ENCODE results near the gene OCSTAMP. TPM values are rescaled to one million over a fixed set of nuclear protein-coding genes. Genes with fewer than 3 reads are reported as not detected.

Gene OCSTAMP
- total RNA-seq, 1 donor from 2014 or later = not detected

- FAIRE-seq (no peak), DNase-seq (ENCODE audit: low read depth) (no peak)
- no peaks in the 10 kb centered on the region for H4K20me1 ChIP-seq (ENCODE audit: insufficient read depth, low read length)
- no peaks in the 10 kb centered on the region for H3K27me3 ChIP-seq (ENCODE audit: insufficient read depth, low read length)
- H3K4me3 ChIP-seq (ENCODE audit: insufficient read depth, low read depth, low read length) = no peak overlapping the region
- H3K79me2 ChIP-seq (ENCODE audit: insufficient read depth, low read length) = no peaks in the 10 kb centered on the region
- H3K27ac Mint-ChIP-seq (ENCODE audit: unreplicated experiment) = no peak overlapping the region
- H3K4me1 Mint-ChIP-seq (ENCODE audit: low read depth, unreplicated experiment) = no peaks in the 10 kb centered on the region
- H3K4me1 ChIP-seq (ENCODE audit: insufficient read depth, low read length) = peaks cover 4% of the 10 kb centered on the region
- peaks cover 5% of the 10 kb centered on the region for H3K27me3 Mint-ChIP-seq (ENCODE audit: low read depth, unreplicated experiment)
- no peaks in the 10 kb centered on the region for H3K9me3 ChIP-seq (ENCODE audit: insufficient read depth, low read depth, low read length)
- no peaks in the 10 kb centered on the region for H3K36me3 Mint-ChIP-seq (ENCODE audit: low read depth, unreplicated experiment)
- no peak for TF ChIP-seq CTCF (IDR thresholded peaks at IDR 0.05; ENCODE audit: insufficient read depth, low read depth, low read length)
- TF ChIP-seq EZH2 (IDR thresholded peaks at IDR 0.05; ENCODE audit: insufficient read depth, low read length) = no peak
- H3K27ac ChIP-seq (ENCODE audit: low read depth, low read length) = no peak overlapping the region
- H3K4me3 Mint-ChIP-seq (ENCODE audit: unreplicated experiment) = no peak overlapping the region
- H2AFZ ChIP-seq (ENCODE audit: low read depth, low read length) = no peak overlapping the region
- H3K9ac ChIP-seq (ENCODE audit: low read length) = no peak overlapping the region
- H3K36me3 ChIP-seq (ENCODE audit: insufficient read depth, low read length) = no peaks in the 10 kb centered on the region
- no peaks in the 10 kb centered on the region for H3K9me3 Mint-ChIP-seq (ENCODE audit: unreplicated experiment)
- no peak overlapping the region for H3K4me2 ChIP-seq (ENCODE audit: low read length)
Observed at GRCh38 chr20:46575394-46575793, 24.9 kb upstream of the OCSTAMP start.

DNA sequence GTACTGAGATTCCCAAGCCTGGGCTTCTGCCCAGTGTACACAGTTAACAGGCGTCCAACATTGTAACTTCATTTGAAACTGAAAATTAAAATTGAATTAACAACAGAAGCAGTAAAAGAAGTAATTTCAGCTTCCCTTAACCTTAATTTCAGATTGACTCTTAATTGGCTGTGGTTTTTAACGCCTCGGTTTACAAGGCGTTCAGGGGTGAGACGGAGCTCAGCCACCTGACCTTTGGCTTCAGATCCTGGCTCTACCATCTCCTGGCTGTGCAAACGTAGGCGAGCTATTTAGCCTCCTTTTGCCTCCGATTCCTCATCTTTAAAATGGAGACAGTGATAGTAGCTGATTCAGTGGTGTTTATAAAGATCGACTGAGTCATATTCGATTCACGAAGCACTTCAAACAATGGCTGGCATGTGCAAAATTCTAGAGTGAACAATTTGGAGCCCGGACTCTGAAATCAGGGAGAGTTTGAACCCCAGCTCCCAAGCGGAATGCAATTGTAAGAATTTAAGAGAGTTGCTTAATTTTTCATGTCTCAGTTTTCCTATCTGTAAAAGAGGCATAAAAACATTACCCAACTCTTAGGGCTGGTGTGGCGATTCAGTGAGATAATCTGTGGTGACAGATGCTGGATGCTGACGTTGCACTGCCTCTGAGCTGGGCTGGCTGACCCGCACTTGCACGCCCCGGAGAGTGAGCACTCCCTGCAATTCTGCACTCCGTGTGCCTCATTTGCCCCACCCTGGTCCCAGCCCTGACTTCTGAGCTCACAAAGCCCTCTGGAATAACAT lies 23.5 kb upstream of the OCSTAMP start:
- H3K27ac Mint-ChIP-seq (ENCODE audit: unreplicated experiment) = no peak overlapping the region
- Histone ChIP-seq H2AFZ (ENCODE audit: low read depth, low read length) (no peak overlapping the region), H3K79me2 (ENCODE audit: insufficient read depth, low read length) (no peaks in the 10 kb centered on the region), H4K20me1 (ENCODE audit: insufficient read depth, low read length) (no peaks in the 10 kb centered on the region), H3K9ac (ENCODE audit: low read length) (no peak overlapping the region), H3K4me3 (ENCODE audit: insufficient read depth, low read depth, low read length) (no peak overlapping the region), H3K27ac (ENCODE audit: low read depth, low read length) (no peak overlapping the region), H3K36me3 (ENCODE audit: insufficient read depth, low read length) (no peaks in the 10 kb centered on the region), H3K27me3 (ENCODE audit: insufficient read depth, low read length) (no peaks in the 10 kb centered on the region), H3K9me3 (ENCODE audit: insufficient read depth, low read depth, low read length) (no peaks in the 10 kb centered on the region), H3K4me1 (ENCODE audit: insufficient read depth, low read length) (peaks cover 4% of the 10 kb centered on the region), H3K4me2 (ENCODE audit: low read length) (no peak overlapping the region)
- H3K27me3 Mint-ChIP-seq (ENCODE audit: low read depth, unreplicated experiment) = peaks cover 5% of the 10 kb centered on the region
- H3K4me1 Mint-ChIP-seq (ENCODE audit: low read depth, unreplicated experiment) = no peaks in the 10 kb centered on the region
- FAIRE-seq = no peak
- no peaks in the 10 kb centered on the region for H3K36me3 Mint-ChIP-seq (ENCODE audit: low read depth, unreplicated experiment)
- no peak for TF ChIP-seq EZH2 (IDR thresholded peaks at IDR 0.05; ENCODE audit: insufficient read depth, low read length)
- TF ChIP-seq CTCF (IDR thresholded peaks at IDR 0.05; ENCODE audit: insufficient read depth, low read depth, low read length) = no peak
- H3K4me3 Mint-ChIP-seq (ENCODE audit: unreplicated experiment) = no peak overlapping the region
- H3K9me3 Mint-ChIP-seq (ENCODE audit: unreplicated experiment) = no peaks in the 10 kb centered on the region
- DNase-seq (ENCODE audit: low read depth) = peak; percentile 2

GRCh38 chr20:46573234-46573633 lies 22.8 kb upstream of the OCSTAMP start:
- Histone ChIP-seq H3K9ac (ENCODE audit: low read length) (no peak overlapping the region), H3K79me2 (ENCODE audit: insufficient read depth, low read length) (no peaks in the 10 kb centered on the region), H3K4me2 (ENCODE audit: low read length) (no peak overlapping the region), H3K4me3 (ENCODE audit: insufficient read depth, low read depth, low read length) (no peak overlapping the region), H3K4me1 (ENCODE audit: insufficient read depth, low read length) (peaks cover 10% of the 10 kb centered on the region), H3K36me3 (ENCODE audit: insufficient read depth, low read length) (no peaks in the 10 kb centered on the region), H3K9me3 (ENCODE audit: insufficient read depth, low read depth, low read length) (no peaks in the 10 kb centered on the region), H3K27me3 (ENCODE audit: insufficient read depth, low read length) (no peaks in the 10 kb centered on the region), H4K20me1 (ENCODE audit: insufficient read depth, low read length) (no peaks in the 10 kb centered on the region), H2AFZ (ENCODE audit: low read depth, low read length) (no peak overlapping the region), H3K27ac (ENCODE audit: low read depth, low read length) (no peak overlapping the region)
- DNase-seq (ENCODE audit: low read depth) (no peak), FAIRE-seq (no peak)
- Mint-ChIP-seq H3K9me3 (ENCODE audit: unreplicated experiment) (no peaks in the 10 kb centered on the region), H3K27me3 (ENCODE audit: low read depth, unreplicated experiment) (peaks cover 5% of the 10 kb centered on the region), H3K4me3 (ENCODE audit: unreplicated experiment) (no peak overlapping the region), H3K27ac (ENCODE audit: unreplicated experiment) (no peak overlapping the region), H3K4me1 (ENCODE audit: low read depth, unreplicated experiment) (no peaks in the 10 kb centered on the region), H3K36me3 (ENCODE audit: low read depth, unreplicated experiment) (no peaks in the 10 kb centered on the region)
- TF ChIP-seq EZH2 (IDR thresholded peaks at IDR 0.05; ENCODE audit: insufficient read depth, low read length) = no peak
- TF ChIP-seq CTCF (IDR thresholded peaks at IDR 0.05; ENCODE audit: insufficient read depth, low read depth, low read length) = no peak

Measured in astrocyte (in vitro differentiated cells and primary cell).